ENCODE results near the gene BRINP3.
"Not testable (repeated sequence)": the region's sequence is repeated elsewhere in the genome, so short reads cannot be mapped to it uniquely, and the experiment has no call there.

BRINP3 gene

DNA sequence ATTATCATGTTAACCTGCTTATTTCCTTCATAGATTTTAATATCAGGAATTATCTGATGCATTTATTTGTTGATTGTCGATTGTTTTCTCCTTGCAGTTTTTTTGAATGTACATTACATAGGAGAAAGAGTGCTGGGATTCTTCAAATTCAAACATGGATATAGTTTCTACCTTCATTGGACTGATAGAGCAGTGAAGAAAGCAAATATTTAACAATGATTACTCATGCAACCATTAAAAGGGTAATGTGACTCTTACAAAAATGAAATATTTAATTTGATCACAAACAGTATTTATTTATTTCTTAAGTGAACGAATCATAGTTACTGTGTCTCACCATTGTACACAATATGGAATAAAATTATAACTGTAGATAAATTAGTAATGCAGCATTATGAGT, 350.9 kb downstream of the BRINP3 start:
- in situ Hi-C loops (cut with HindIII; ENCODE audit: low sequenced_read_pairs), result no loop called here

DNA sequence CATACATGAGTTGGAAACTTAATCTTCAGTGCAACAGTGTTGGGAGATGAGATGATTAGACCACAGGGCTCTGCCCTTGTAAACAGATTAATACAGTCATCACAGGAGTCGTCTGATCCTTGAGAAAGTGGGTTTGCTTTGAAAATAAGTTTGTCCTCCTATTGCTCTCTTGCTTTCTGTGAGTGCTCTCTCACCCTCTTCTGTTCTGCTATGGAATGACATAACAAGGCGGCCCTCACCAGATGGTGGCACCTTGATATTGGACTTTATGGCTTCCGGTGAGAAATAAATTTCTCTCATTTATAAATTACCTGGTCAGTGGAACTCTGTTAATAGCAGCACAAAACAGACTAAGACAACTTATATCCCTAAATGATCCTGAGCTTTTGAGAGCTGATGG, 353.6 kb downstream of the BRINP3 start:
- in situ Hi-C loops (cut with HindIII; ENCODE audit: low sequenced_read_pairs), result no loop called here

GRCh38 chr1:190120564-190120963, 357.1 kb downstream of the BRINP3 start:
- in situ Hi-C loops (cut with HindIII; ENCODE audit: low sequenced_read_pairs), result not testable (repeated sequence)

GRCh38 chr1:190119683-190120082, 358.0 kb downstream of the BRINP3 start:
- in situ Hi-C loops (cut with HindIII; ENCODE audit: low sequenced_read_pairs), result no loop called here

- in situ Hi-C loops (cut with HindIII; ENCODE audit: low sequenced_read_pairs), result no loop called here
These were observed 360.7 kb downstream of the BRINP3 start for GRCh38 chr1:190116921-190117320.

DNA sequence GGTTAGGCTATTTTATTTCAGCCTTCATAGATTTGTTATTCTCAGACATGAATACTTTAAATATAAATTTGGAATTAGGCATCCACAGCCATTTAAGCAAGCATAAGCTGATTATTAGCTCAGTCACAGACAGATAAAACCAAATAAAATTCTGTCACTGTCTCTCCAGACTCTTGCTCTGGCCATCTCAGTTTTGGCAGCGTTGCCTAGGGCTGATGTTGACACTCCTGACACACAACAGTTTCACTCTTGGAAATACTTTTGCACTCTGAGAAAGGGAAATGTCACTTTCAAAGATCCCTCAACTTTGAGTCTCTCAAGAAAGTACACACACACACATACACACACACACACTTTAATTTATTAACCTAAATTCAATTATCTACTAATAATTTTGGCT, 372.7 kb downstream of the BRINP3 start:
- in situ Hi-C loops (cut with HindIII; ENCODE audit: low sequenced_read_pairs), result no loop called here

GRCh38 chr1:190102757-190103326, 374.8 kb downstream of the BRINP3 start:
- in situ Hi-C loops (cut with HindIII; ENCODE audit: low sequenced_read_pairs), result no loop called here

DNA sequence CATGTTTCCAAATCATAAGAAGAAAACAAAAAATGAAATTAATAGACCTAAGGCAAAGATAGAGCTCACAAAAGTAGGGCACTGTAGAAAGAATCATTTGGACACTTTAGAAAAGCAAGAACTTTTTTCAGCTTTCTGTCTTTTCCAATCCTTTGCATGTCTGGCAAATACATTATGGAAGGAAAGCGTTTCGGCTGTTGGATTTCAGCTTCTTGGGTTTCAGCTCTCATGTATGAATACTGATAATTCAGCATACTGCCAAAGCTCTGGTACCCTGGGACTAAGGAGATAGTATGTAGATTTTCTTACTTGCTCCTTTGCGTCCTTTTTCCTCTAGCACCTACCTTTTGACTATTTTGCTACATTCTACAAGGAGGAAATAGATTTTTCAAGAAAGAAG, 375.9 kb downstream of the BRINP3 start:
- in situ Hi-C loops (cut with HindIII; ENCODE audit: low sequenced_read_pairs), result no loop called here

DNA sequence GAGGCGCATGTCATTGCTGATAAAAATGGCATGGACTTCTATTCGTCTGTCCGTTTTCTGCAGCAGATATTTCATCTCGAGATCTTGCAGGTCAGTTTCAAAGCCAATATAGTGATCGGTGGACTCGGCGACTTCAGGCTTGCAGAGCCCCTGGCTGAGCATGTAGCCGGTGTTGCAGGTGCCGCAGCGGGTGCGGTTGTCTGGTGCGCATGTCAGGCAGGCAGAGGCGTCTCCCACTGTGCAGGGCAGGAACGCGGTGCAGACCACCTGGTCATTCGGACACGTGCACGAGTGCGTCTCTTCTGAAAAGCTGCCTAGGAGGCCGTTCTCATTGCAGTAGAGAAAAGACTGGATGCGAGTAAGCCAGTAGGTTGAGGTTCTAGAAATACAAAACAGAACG, 378.9 kb downstream of the BRINP3 start:
- in situ Hi-C loops (cut with HindIII; ENCODE audit: low sequenced_read_pairs), result no loop called here

- in situ Hi-C loops (cut with HindIII; ENCODE audit: low sequenced_read_pairs), result no loop called here
These were observed 379.6 kb downstream of the BRINP3 start for GRCh38 chr1:190098107-190098506.

DNA sequence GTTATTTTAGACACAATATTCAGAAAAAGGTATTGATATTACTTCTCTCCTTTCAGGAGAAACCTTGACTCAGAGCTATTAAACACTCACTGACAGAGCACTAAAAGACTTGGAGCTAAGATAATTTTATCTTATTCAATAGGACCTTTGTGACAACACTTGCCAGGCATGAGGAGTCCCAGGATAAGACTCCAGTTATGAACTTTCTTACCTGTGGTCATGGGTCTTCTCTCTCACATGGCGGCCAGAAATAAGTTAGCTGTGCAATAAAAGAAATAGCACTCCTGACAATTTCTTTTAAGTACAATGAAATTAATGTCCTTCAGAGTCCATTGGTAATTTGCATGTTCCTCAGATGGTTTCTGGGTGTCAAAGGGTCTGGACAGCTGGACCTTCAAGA, 382.1 kb downstream of the BRINP3 start:
- in situ Hi-C loops (cut with HindIII; ENCODE audit: low sequenced_read_pairs), result no loop called here

DNA sequence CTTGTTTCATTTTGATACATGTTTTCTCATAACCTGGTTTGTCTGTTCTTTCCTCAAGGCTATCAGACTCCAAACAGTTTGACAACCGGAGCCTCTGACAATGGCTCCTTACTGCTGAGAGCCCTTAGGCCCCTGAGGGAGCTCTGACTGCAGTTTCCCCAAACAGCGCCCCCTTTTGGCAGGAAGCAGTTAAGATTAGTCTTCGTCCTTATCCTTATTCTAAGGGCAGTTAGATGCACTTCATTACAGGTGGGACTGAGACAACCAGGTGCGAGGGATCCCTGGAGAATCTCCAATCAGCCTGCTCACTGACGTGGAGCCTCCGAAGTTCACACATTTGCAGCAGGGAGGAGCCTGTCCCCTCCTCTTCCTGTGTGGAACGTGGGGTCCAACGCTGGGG, 393.1 kb downstream of the BRINP3 start:
- in situ Hi-C loops (cut with HindIII; ENCODE audit: low sequenced_read_pairs), result no loop called here

DNA sequence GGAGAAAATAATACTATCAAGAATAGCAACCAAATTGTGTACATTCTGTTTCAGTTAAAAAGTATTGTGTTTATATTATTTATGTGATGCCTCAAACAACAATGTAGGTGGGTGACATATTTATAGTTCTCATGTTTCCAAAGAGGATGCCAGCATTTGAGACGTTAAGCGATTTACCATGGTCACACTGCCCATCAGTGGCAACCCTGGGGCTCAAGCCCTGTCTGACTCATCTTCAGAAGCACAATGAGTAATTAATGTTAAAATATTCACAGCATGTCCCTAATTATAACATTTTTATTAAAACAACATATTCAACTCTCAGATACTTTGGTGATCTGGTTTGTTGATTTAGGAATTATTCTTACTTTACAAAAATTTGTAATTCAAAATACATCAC, 409.4 kb downstream of the BRINP3 start:
- in situ Hi-C loops (cut with HindIII; ENCODE audit: low sequenced_read_pairs), result no loop called here

GRCh38 chr1:190067592-190067991, 410.1 kb downstream of the BRINP3 start:
- in situ Hi-C loops (cut with HindIII; ENCODE audit: low sequenced_read_pairs), result no loop called here

GRCh38 chr1:190066011-190066410, 411.7 kb downstream of the BRINP3 start:
- in situ Hi-C loops (cut with HindIII; ENCODE audit: low sequenced_read_pairs), result no loop called here

- in situ Hi-C loops (cut with HindIII; ENCODE audit: low sequenced_read_pairs), result no loop called here
These were observed 428.4 kb downstream of the BRINP3 start for GRCh38 chr1:190049314-190049713.
